Inflammatory macrophage treated with lipopolysaccharide for 1 hour (primary cell): ENCODE results near the gene ONECUT2.
"Not testable (repeated sequence)": the region's sequence is repeated elsewhere in the genome, so short reads cannot be mapped to it uniquely, and the experiment has no call there.

Experiments used
- DNase-seq, 2 donors: peaks; one replicate each; pipeline ENCODE4 v3.0.0-alpha.2; 2020 to 2022

Gene ONECUT2

DNA sequence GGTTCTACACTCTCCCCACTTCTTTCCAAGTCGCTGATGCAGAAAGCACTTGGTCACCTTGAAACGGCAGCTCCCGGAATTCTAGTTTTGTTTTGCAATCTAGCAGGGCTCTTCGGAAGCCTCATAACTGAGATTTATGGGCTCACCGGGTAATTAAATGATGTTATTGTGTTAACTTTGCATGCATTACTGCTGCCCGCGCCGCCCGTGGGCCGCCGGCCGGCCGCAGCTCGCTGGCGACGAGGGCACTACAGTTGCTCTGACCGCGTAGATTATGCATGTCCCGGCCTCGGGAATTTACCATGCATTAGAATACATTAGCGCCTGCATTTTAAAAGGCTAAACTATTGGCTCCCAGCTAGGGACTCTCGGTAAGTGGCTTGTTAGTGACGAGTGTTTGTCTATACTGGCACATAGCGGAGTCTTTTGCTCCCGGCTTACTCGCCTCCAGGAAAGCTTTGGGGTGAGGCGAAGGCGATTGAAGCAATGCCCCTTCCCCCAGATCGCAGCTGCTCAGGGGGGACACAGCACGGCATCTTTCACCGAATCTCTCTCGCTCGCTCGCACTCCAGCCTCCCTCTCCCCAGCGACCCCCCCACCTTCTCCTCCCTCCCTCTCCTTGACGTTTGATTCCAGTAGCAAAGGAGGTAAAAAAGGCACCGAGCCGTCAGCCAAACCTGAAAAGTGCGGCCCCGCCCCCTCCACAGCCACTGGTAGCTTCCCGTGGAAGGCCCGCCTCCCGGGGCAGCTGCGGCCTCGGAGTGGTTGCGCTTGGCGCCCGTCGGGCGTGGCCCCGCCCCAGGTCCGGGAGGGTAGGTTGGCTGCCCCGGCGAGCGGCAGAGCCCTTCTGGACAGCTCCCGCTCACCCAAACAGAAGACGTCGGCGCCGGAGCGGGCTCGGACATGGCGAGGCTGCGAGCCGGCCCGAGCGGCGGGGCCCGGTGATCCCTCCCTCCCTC lies at the start of gene ONECUT2:
Gene ONECUT2, plus strand, starts transcription at position 839 of the 959 bp plus-strand sequence. CDS start 343 bp downstream, outside the sequence.
- DNase-seq = peak; percentile 54 to 73

DNA sequence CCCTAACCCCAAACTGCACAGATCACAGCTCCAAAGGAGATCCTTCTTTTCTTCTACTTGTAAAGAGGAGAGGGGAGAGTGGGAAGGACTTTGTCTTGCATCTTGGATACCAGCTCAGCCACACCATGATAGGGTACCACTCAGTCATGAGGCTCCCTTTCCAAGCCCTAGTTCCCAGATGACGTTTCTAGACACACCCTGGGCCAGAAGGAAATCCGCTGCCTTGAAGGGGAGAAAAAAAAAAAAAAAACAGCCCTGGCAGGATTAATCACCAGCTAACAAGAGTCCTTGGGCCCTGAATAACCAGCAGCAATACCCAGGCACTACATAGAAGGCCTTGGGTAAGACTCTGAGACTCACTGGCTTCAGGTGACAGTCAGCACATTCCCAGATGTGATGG lies 45.9 kb upstream of the ONECUT2 start:
- DNase-seq = no peak

DNA sequence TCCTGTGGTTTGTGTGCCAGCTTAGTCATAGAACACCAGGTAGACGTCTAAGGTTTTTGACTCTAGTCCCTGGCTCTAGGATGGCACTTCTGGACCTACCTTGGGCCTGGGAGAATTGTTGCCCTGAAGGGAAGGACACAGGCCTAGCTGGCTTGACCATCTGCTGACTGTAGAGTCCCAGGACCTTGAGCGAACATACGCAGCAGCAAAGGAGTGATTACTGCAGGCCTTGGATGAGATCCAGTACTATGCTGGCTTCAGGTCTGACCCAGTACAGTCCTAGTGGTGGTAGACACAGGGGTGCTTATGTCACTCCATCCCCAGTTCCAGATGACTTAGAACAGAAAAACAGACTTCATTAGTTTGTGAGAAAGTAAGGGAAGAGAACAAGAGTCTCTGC lies 45.1 kb upstream of the ONECUT2 start:
- no peak for DNase-seq

DNA sequence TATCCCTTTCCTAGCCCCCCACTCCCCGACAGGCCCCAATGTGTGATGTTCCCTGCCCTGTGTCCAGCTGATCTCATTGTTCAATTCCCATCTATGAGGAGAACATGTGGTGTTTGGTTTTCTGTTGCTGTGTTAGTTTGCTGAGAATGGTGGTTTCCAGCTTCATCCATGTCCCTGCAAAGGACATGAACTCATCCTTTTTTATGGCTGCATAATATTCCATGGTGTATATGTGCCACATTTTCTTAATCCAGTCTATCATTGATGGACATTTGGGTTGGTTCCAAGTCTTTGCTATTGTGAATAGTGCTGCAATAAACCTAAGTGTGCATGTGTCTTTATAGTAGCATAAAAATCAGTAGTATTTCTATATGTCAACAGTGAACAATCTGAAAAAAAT lies 40.4 kb upstream of the ONECUT2 start:
- DNase-seq = not testable (repeated sequence)

DNA sequence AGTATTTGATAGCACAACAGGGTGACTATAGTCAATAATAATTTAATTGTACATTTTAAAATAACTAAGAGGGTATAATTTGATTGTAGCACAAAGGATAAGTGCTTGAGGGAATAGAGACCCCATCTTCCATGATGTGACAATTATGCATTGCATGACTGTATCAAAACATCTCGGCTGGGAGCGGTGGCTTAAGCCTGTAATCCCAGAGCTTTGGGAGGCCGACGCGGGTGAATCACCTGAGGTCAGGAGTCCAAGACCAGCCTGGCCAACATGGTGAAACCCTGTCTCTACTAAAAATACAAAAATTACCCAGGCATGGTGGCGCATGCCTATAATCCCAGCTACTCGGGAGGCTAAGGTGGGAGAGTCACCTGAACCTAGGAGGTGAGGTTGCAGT lies 38.3 kb upstream of the ONECUT2 start:
- not testable (repeated sequence) for DNase-seq

DNA sequence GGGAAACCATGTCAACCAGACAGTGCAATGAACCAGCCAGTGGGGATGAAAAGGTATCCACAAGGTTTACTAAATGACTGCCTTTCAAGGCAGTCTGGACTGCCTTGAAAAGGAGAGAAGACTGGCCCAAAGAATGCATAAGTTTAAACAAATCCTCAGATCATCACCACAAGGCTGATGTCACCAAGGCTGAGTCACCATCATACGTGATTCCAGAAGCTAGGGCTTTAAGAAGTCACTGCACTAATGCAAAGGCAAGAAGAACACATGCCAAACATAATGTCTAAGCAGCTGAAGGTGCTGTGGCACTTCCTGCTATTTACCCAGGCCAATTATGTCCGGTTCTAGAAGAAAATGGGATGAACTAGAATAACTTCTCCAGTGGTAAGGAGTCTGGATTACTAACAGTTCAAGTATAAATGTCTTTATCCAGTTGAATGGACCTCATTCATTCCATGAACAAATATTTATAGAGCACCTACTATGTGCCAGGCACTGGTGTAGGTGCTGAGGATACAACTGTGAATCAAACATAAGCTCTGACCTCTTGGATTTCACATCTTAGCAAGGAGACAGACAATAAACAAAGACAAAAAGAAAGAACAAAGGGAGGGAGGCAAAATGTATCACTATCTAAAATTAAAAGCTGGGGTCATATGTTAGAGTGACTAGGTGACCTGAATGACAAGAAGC lies 37.6 kb upstream of the ONECUT2 start:
- DNase-seq = no peak

DNA sequence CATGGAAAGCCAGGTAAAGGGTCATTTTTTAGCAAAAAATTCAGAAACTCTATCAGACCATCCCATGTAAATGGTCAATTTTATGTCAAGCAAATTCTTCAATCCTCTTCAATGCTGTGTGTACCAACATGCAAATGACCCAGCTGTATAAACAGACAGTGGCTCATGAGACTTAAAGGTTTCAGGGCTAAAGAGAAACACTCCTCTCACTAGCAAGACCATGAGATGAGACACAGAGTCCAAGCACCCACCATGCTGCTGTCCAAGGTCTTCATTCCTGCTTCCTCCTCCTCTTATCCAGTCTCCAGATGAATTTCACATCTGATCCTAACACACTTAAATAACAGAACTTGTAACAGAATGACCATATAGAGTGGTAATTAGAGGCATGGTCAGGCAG lies 30.8 kb upstream of the ONECUT2 start:
- no peak for DNase-seq

- no peak for DNase-seq
Measured at GRCh38 chr18:57409650-57410049, 25.5 kb upstream of the ONECUT2 start.

DNA sequence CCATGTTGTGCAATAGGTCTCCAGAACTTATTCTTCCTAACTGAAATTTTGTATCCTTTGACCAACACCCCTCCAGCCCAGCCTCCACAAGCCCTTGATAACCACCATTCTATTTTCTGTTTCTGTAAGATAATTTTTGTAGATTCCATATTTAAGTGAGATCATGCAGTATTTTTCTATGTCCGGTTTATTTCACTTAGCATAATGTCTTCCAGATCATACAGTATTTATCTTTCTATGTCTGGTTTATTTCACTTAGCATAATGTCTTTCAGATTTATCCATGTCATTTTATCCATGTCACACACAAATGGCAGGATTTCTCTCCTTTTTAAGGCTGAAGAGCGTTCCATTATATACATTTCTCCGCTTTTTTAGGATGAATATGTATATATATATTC lies 24.4 kb upstream of the ONECUT2 start:
- no peak for DNase-seq

GRCh38 chr18:57416542-57416941 lies 18.6 kb upstream of the ONECUT2 start:
- DNase-seq = no peak

- DNase-seq = no peak
Measured at GRCh38 chr18:57422313-57422872, 12.8 kb upstream of the ONECUT2 start.

GRCh38 chr18:57423821-57424220 lies 11.4 kb upstream of the ONECUT2 start:
- DNase-seq = no peak

- DNase-seq = no peak
Measured at GRCh38 chr18:57425096-57425495, 10.1 kb upstream of the ONECUT2 start.

DNA sequence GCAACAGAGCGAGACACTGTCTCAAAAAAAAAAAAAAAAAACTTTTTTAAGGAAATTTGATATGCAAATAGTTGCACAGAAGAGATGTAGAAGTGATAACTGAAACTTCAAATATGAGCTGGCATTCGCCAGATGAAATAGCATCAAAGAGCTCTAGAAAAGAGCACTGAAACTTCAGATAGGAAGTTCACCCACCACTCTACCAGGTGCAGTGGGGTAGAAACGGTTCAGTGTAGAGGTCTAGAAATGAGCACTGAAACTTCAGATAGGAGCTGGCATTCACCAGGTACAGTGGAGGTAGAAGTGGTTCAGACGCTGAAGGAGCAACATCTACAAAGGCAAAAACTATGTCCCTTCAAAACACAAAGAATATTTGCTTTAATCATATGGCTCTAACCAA lies 9.0 kb upstream of the ONECUT2 start:
- no peak for DNase-seq

DNA sequence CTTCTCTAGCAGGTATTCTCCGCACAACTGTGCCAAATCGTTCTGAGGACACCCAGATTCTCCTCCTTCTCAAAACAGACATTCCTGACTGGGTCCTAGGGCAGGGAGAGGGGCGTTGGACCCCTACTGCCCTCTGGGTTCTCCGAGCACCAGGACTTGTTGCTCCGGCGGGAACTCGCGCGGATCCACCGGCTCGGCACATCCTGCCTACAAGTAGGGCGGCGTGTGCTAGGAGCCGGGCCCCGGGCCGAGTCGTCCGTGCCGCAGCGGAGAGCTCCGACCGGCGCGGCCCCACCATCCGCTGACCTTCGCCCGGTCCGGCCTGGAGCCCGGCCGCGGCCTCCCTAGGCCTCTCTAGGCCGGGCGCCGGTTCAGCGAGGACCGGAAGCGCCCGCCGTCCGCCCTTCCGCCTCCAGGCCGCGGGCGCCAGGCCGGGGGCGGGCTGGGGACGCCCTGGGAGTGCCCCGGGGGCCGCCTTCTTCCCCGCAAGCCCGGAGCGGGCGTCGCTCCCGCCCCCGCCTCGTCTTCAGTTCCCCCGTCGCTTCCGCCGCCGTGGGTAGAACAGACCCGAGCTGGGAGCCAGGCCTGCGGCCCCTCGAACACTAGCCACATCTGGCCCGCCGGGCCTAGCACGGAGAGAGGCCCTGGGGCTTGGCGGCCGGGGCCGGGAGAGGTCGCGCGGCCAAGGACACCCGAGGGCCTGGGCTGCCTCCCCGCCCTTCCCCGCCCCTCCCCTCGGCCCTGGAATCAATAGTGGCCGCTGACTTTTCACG lies 7.6 kb upstream of the ONECUT2 start:
- DNase-seq = no peak

DNA sequence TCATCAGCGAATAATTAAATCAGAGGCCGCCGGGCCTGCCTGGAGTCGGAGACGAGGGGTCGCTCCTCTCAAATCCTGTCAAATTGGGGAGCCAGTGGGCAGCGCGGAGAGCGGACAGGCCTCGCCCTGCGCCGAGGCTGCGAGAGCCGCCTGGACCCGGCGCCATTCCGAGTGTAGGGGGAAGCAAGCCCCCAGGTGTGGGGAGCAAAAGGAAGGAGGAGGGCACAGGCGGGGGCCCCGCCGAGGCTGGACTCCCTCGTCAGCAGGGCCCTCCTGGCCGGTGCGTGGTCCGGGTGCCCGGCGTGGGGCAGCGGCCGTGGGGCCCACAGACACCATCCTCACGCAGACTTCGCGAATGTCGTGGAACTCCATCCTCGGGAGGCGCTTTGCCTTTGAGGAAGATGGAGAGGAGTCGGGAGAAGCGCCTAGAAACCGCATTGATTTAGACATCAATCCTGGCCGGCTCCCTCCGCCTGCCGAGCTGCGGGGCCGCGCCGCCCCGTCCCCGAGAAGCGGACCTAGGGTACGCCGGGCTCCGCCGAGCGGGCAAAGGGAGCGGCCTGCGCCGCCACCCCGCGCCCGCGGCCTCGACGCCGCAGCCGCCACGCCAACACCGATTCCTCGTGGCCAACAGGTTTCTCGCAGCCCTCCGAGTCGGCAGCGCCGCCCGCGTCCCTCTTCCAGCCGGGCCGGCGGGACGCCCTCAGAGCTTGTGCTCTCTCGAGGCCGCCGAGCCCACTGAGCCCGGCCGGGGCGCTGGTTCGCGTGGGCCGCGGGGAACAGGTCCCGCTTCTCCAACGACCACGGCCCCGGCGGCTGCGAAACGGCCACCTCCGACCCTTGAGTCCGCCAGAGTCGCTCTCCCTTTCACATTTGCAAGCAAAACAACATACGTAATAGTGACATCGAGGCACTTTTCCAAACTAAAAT lies 6.7 kb upstream of the ONECUT2 start:
- DNase-seq = no peak

GRCh38 chr18:57429167-57430078 lies 5.8 kb upstream of the ONECUT2 start:
- peak in 1 of 2 donors; percentile 13 for DNase-seq

DNA sequence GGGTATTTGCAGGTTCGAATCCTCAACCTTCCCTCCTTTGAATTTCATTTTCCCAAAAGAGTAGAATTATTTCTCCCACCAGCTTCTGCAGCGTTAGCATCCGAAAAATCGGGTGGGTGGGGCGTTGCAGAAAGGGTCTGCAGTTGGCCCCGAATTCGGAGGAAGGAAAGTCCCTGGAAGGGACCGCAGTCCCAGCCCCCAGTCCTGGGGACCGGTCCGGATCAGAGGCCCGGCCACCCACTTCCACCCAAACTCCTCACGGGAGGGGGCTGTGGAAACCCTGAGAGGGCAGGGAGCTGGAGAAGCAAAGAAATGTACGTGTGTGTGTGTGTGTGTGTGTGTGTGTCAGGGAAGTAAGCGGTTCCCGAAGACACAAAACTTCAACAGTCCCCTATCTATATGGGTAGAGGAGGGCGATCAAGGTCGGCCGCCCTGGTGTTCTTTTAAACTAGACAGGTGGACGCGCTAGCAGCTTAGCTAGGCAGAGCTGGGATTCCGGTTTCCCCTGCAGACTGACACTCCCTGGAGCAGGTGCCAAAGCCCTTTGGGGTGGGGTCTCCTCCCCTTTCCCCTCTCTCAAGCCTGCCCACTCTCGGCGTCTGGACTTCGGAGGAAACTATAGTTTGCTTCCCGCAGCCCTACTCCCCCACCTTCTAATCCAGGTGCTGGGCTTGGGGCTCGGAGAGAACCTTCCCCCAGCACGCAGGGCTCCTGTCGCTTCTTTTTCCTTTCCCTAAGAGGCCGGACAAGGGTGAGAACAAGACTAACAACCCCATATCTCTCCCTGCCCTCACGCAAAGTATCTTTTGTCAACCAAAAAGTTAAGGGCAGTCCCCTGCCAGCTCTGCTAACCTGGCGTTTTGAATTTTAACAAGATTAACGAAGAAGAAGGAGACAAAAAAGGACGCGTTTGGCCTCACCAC lies 4.8 kb upstream of the ONECUT2 start:
- no peak for DNase-seq

DNA sequence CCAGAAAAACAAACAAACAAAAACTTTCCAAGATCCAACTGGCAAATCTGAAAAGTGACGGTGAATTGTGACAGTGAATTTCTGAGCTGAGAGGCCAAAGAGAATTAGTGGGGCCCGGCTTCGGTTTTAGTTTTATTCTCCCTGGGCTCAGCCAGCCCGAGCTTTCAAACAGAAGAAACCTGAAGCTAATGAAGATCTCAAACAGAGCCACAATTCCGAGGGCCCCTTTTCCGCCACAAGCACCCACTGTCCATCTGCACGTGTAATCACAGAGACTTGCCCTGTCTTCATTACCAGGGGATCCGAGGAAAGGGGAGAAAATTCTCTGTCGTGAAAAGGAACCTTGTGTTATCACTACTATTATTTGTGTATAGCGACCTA lies 4.2 kb upstream of the ONECUT2 start:
- no peak for DNase-seq
